Testis (tissue), 2 donors: ENCODE data around the gene EPHA3.

Source experiments
- POLR2A ChIP-seq: fragments of 450-650 bp; IDR thresholded peaks from one replicate; pipeline ENCODE4 v1.6.1; 2017; ENCODE audit warnings: antibody characterized with exemption, mild to moderate bottlenecking, moderate library complexity
- TF ChIP-seq, protein P1 (sequence below), 3 experiments: fragments of 450-650 bp in 2 of 3; fragments of 200-600 bp in 1 of 3; sonication (generic) in 1 of 3; IDR thresholded peaks; one replicate each; pipeline ENCODE4 v1.5.1; 2016 to 2019; ENCODE audit warnings: antibody characterized with exemption in 3 of 3, mild to moderate bottlenecking in 2 of 3, moderate library complexity in 1 of 3

DNA sequence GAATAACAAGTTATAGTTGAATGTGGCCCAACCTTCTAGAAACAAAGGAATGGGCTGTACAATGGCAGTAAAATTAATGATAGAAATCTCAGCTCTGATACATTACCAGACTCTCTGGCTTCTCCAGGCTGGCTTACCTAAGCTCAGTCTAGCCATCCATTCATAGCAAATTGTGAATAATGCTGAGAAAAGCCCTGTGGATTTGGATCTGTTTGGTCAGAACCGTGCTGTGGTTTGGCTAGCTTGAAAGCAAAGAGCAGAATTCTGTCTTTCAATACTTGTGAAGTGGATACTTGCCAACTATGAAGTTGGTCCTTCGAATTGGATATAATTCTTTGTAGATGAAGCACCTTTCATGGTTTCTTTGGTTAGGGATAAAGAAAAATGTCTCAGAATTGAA, 199.1 kb downstream of the EPHA3 start:
- TF ChIP-seq, protein P1, sequence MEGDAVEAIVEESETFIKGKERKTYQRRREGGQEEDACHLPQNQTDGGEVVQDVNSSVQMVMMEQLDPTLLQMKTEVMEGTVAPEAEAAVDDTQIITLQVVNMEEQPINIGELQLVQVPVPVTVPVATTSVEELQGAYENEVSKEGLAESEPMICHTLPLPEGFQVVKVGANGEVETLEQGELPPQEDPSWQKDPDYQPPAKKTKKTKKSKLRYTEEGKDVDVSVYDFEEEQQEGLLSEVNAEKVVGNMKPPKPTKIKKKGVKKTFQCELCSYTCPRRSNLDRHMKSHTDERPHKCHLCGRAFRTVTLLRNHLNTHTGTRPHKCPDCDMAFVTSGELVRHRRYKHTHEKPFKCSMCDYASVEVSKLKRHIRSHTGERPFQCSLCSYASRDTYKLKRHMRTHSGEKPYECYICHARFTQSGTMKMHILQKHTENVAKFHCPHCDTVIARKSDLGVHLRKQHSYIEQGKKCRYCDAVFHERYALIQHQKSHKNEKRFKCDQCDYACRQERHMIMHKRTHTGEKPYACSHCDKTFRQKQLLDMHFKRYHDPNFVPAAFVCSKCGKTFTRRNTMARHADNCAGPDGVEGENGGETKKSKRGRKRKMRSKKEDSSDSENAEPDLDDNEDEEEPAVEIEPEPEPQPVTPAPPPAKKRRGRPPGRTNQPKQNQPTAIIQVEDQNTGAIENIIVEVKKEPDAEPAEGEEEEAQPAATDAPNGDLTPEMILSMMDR (IDR thresholded peaks at IDR 0.05): no peak
- no peak for TF ChIP-seq POLR2A
